Measurements from ENCODE around the gene ARHGAP18. TPM values are rescaled to one million over a fixed set of nuclear protein-coding genes. Genes with fewer than 3 reads are reported as not detected.

The ARHGAP18 gene
- polyA plus RNA-seq, 1 of the 3 experiments (the other 2 are of a cell fraction), result 25.0 TPM

- peak overlapping the region; percentile 81 for H3K4me2 ChIP-seq
- peaks cover 91% of the 10 kb centered on the region for H3K79me2 ChIP-seq (ENCODE audit: insufficient read depth)
- H3K4me1 ChIP-seq (ENCODE audit: control insufficient read depth in 1 of 2, insufficient read depth in 2 of 2, low read depth in 1 of 2, low read length in 1 of 2), result peaks cover 0 to 78% of the 10 kb centered on the region in 2 experiments
- DNase-seq, result no peak
- no peaks in the 10 kb centered on the region for H3K27me3 ChIP-seq (ENCODE audit: insufficient read depth)
- no peak overlapping the region; the same call in 1 of the 2 replicates for H2AFZ ChIP-seq (ENCODE audit: low read depth)
- ChIA-PET POLR2A (no interaction called here), CTCF (interaction anchor here (1.3 kb wide), 1 partner anchor 13 kb away, joined by 3 read pairs; no protein-coding TSS in a partner anchor)
- no peaks in the 10 kb centered on the region for H3K9me2 ChIP-seq
- H3K27ac ChIP-seq (ENCODE audit: low read depth in 2 of 2, low read length in 1 of 2), result peak overlapping the region; percentile 86 to 99
- 36% methylated on average over 6 of the region's 6 CpGs for WGBS (ENCODE audit: low lambda C conversion rate)
- TF ChIP-seq FOXJ3 (CRISPR knock-in tag; IDR thresholded peaks at IDR 0.05), result no peak
- TF ChIP-seq EP300 (IDR thresholded peaks at IDR 0.05; ENCODE audit: borderline replicate concordance in 1 of 2, low read depth in 1 of 2, low read length in 1 of 2), result no peak
- no peak for TF ChIP-seq ZBTB33 (IDR thresholded peaks at IDR 0.05; ENCODE audit: borderline replicate concordance, low read depth)
- no peak for TF ChIP-seq USF1 (IDR thresholded peaks at IDR 0.05; ENCODE audit: borderline replicate concordance, low read depth)
- no peak for TF ChIP-seq CHD2 (IDR thresholded peaks at IDR 0.05; ENCODE audit: low read length, partially characterized antibody)
- TF ChIP-seq RXRA (IDR thresholded peaks at IDR 0.05; ENCODE audit: borderline replicate concordance, low read depth), result no peak
- TF ChIP-seq REST (IDR thresholded peaks at IDR 0.05; ENCODE audit: low read depth, low read length), result no peak
- TF ChIP-seq SIN3A (IDR thresholded peaks at IDR 0.05; ENCODE audit: borderline replicate concordance, low read depth, low read length), result no peak
- no peak for TF ChIP-seq MAX (IDR thresholded peaks at IDR 0.05; ENCODE audit: low read depth)
- no peak for TF ChIP-seq TAF1 (IDR thresholded peaks at IDR 0.05; ENCODE audit: borderline replicate concordance, low read depth, low read length)
- TF ChIP-seq FOXM1 (IDR thresholded peaks at IDR 0.05; ENCODE audit: low read depth), result no peak
- no peak for TF ChIP-seq RCOR1 (IDR thresholded peaks at IDR 0.05; ENCODE audit: low read length)
- no peak for TF ChIP-seq MXI1 (IDR thresholded peaks at IDR 0.05; ENCODE audit: low read depth, low read length)
- no peak for TF ChIP-seq TCF12 (IDR thresholded peaks at IDR 0.05)
- TF ChIP-seq YY1 (IDR thresholded peaks at IDR 0.05; ENCODE audit: low read depth), result no peak
- TF ChIP-seq CTCF (IDR thresholded peaks at IDR 0.05), result no peak
- H3K9me3 ChIP-seq, result no peaks in the 10 kb centered on the region
- H3K36me3 ChIP-seq (replicated peaks in 1 of 2; ENCODE audit: control insufficient read depth in 1 of 2, insufficient read depth in 2 of 2, low read length in 1 of 2), result peaks cover 0 to 30% of the 10 kb centered on the region in 2 experiments
- H3F3A ChIP-seq (replicated peaks; ENCODE audit: insufficient read depth), result peaks cover 67% of the 10 kb centered on the region
- H3K4me3 ChIP-seq (ENCODE audit: low read depth in 2 of 2, low read length in 1 of 2), result no peak overlapping the region
- H3K9ac ChIP-seq, result peak overlapping the region; percentile 50; the same call in 1 of the 2 replicates
- no peaks in the 10 kb centered on the region for H4K20me1 ChIP-seq (ENCODE audit: insufficient read depth)
These were observed 25.6 kb downstream of the ARHGAP18 start for GRCh38 chr6:129684323-129684884.

Data from SK-N-SH (cell line).